Erythroblast (primary cell): ENCODE results near the gene EXOSC5.

Experiments used
- GATA1 ChIP-seq: IDR thresholded peaks from 2 replicates; pipeline ENCODE4 v1.6.1; 2011; ENCODE audit warnings: low read depth, mild to moderate bottlenecking, control low read depth, low read length, moderate library complexity
- POLR2A ChIP-seq: IDR thresholded peaks from 2 replicates; pipeline ENCODE4 v1.6.1; 2011; ENCODE audit warnings: mild to moderate bottlenecking, low read length

DNA sequence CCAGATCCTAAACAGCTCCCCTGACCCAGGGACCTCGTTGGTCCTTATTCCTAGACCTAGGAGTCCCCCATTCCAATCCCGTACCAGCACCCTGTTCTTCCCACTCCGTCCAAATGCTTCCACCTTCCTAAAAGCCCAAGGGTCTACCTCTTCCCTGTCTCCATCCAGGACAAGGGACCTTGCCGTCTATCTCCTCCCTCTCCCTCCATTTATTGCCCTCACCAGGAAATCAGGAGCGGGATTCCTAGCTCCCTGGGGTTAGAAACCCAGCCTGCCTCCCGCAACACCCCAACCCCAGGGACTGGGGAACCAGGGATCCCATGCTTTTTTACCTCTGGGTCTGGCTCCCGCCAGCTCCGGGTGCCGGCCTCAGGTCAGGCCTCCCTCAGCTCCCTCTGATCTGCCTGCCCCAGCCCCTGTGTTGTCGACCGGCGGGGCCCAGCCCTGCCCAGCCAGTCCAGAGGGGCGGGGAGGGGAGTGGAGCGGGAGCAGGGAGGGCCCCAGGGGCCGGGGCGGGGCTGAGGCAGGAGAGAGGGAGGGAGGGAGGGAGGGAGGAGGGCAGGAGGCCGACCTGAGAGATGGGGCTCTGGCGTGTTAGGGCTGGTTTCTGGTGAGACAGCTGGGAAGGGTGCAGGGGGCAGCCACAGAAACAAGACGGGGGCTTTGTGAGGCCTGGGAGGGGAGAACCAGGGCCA, 29.9 kb upstream of the EXOSC5 start, which contains the start of gene B3GNT8:
- TF ChIP-seq POLR2A, result no peak
- TF ChIP-seq GATA1, result no peak
